HEK293 (cell line): Measurements from ENCODE around the gene TREH.

Experiments used
- CTCF ChIP-seq: fragments of 450-650 bp; formaldehyde crosslinking; IDR thresholded peaks from 2 replicates; pipeline ENCODE4 v1.5.1; 2016; ENCODE audit warnings: missing biosample characterization, missing genetic modification characterization
- KLF1 ChIP-seq: fragments of 450-650 bp; formaldehyde crosslinking; IDR thresholded peaks from 2 replicates; pipeline ENCODE4 v1.5.1; 2016; ENCODE audit warnings: missing biosample characterization, missing genetic modification characterization
- TCF7L2 ChIP-seq: IDR thresholded peaks from 2 replicates; pipeline ENCODE4 v1.6.1; 2011; ENCODE audit warnings: low read depth, mild to moderate bottlenecking, inconsistent platforms, low read length, moderate library complexity, borderline replicate concordance
- ZBTB7A ChIP-seq: fragments of 450-650 bp; formaldehyde crosslinking; IDR thresholded peaks from 2 replicates; pipeline ENCODE4 v1.5.1; 2016; ENCODE audit warnings: low read depth, missing biosample characterization, missing genetic modification characterization
- ZFP3 ChIP-seq: fragments of 450-650 bp; formaldehyde crosslinking; IDR thresholded peaks from 2 replicates; pipeline ENCODE4 v1.5.1; 2016; ENCODE audit warnings: low read depth, missing biosample characterization, missing genetic modification characterization
- ZFP41 ChIP-seq: fragments of 450-650 bp; formaldehyde crosslinking; IDR thresholded peaks from 2 replicates; pipeline ENCODE4 v1.5.1; 2016; ENCODE audit warnings: missing biosample characterization, missing genetic modification characterization, borderline replicate concordance
- ZNF16 ChIP-seq: fragments of 450-650 bp; formaldehyde crosslinking; IDR thresholded peaks from 2 replicates; pipeline ENCODE4 v1.5.1; 2016; ENCODE audit warnings: low read depth, missing biosample characterization, missing genetic modification characterization
- ZNF561 ChIP-seq: fragments of 450-650 bp; IDR thresholded peaks from 2 replicates; pipeline ENCODE4 v1.5.1; 2018; ENCODE audit warnings: missing biosample characterization, missing genetic modification characterization, borderline replicate concordance

GRCh38 chr11:118623269-118623655, 56.2 kb downstream of the TREH start:
- no peak for TF ChIP-seq TCF7L2
- TF ChIP-seq CTCF (tag by site-specific recombination): no peak
- no peak for TF ChIP-seq KLF1 (tag by site-specific recombination)
- TF ChIP-seq ZFP41 (tag by site-specific recombination): no peak
- TF ChIP-seq ZFP3 (tag by site-specific recombination): no peak
- TF ChIP-seq ZNF561: no peak
- TF ChIP-seq ZNF16 (tag by site-specific recombination): no peak
- TF ChIP-seq ZBTB7A (tag by site-specific recombination): no peak
